HCT116 (cell line): ENCODE results near the gene BICD1. TPM values are rescaled to one million over a fixed set of nuclear protein-coding genes. Genes with fewer than 3 reads are reported as not detected.

Source experiments
- ATAC-seq: fragments of 200-7000 bp; cut with Tn5 transposase; 2 replicates; pipeline ENCODE4 v1.9.1; 2020; ENCODE audit warnings: mild to moderate bottlenecking, moderate library complexity
- BruUV-seq: library from RNA; stranded (reverse); fragments of 400-500 nt; replicated peaks from 2 replicates; lab custom pipeline; 2021; lab: Mats Ljungman, UMichigan
- CTCF ChIA-PET: fragments of 300-600 bp; sonication (Branson Sonifier 250); formaldehyde crosslinking; loops from one replicate; lab custom pipeline; 2021; ENCODE audit warnings: antibody characterized with exemption; lab: Charles Lee
- POLR2A ChIA-PET: fragments of 300-600, 350-600 bp; sonication (Branson Sonifier 250); formaldehyde crosslinking; loops from one replicate; lab custom pipeline; 2021; ENCODE audit warnings: antibody characterized with exemption; lab: Charles Lee
- RAD21 ChIA-PET, 2 experiments: fragments of 300-600 bp; sonication (Branson Sonifier 250); formaldehyde crosslinking; loops; one replicate each; lab custom pipeline; 2023; ENCODE audit warnings: low total read pairs in 2 of 2; ENCODE audit not compliant: uncharacterized antibody in 2 of 2, unreplicated experiment in 2 of 2, low non-redundant PET in 1 of 2; lab: Charles Lee
- DNase-seq: peaks from one replicate; pipeline ENCODE4 v3.0.0-alpha.2; 2010; ENCODE audit warnings: low read depth, low spot score
- H2AFZ ChIP-seq: fragments of 200-600 bp; shearing (Covaris generic), sonication (generic); 2 replicates; pipeline ENCODE4 v1.6.1; 2017; ENCODE audit warnings: low read depth, mixed run types, mixed read lengths, antibody characterized with exemption, low read length; ENCODE audit not compliant: poor library complexity, severe bottlenecking
- H3K27ac ChIP-seq: 2 replicates; pipeline ENCODE4 v1.5.1; 2012; ENCODE audit warnings: low read depth, low read length
- H3K27me3 ChIP-seq: fragments of 200-600 bp; sonication (generic); 2 replicates; pipeline ENCODE4 v1.6.1; 2016; ENCODE audit warnings: mixed run types, low read length, mixed read lengths; ENCODE audit not compliant: insufficient read depth
- H3K36me3 ChIP-seq, 2 experiments: fragments of 200-500 bp in 1 of 2; fragments of 200-600 bp in 1 of 2; sonication (Bioruptor generic) in 1 of 2; sonication (generic) in 1 of 2; 2 replicates each; pipeline versions ENCODE4 v1.5.1 to v1.6.1; 2014 to 2016; ENCODE audit warnings: low read length in 2 of 2, inconsistent platforms in 1 of 2, mixed read lengths in 1 of 2, mixed run types in 1 of 2; ENCODE audit not compliant: insufficient read depth in 2 of 2, control insufficient read depth in 1 of 2
- H3K4me1 ChIP-seq, 2 experiments: fragments of 200-600 bp in 1 of 2; sonication (generic) in 1 of 2; 2 replicates each; pipeline versions ENCODE4 v1.5.1 to v1.6.1; 2012 to 2017; ENCODE audit warnings: low read length in 2 of 2, inconsistent platforms in 1 of 2, mild to moderate bottlenecking in 1 of 2, mixed read lengths in 1 of 2, mixed run types in 1 of 2, moderate library complexity in 1 of 2; ENCODE audit not compliant: insufficient read depth in 2 of 2, control insufficient read depth in 1 of 2
- H3K4me2 ChIP-seq: fragments of 200-600 bp; sonication (generic); 2 replicates; pipeline ENCODE4 v1.6.1; 2017; ENCODE audit warnings: mixed run types, low read length, mixed read lengths
- H3K4me3 ChIP-seq, 2 experiments: fragments of 200-600 bp in 1 of 2; sonication (generic) in 1 of 2; replicated peaks in 1 of 2; 2 replicates each; pipeline ENCODE4 v1.5.1; 2011 to 2016; ENCODE audit warnings: low read length in 2 of 2, control low read depth in 1 of 2, low read depth in 1 of 2, mild to moderate bottlenecking in 1 of 2, mixed read lengths in 1 of 2, mixed run types in 1 of 2
- H3K79me2 ChIP-seq: fragments of 200-600 bp; sonication (generic); 2 replicates; pipeline ENCODE4 v1.6.1; 2017; ENCODE audit warnings: mild to moderate bottlenecking, mixed run types, low read length, moderate library complexity, mixed read lengths; ENCODE audit not compliant: insufficient read depth
- H3K9ac ChIP-seq: fragments of 200-600 bp; sonication (generic); 2 replicates; pipeline ENCODE4 v1.6.1; 2016; ENCODE audit warnings: low read length, mixed read lengths
- H3K9me2 ChIP-seq: fragments of 200-600 bp; sonication (generic), shearing (Covaris generic); 2 replicates; pipeline ENCODE4 v1.6.1; 2017; ENCODE audit warnings: mixed run types, mild to moderate bottlenecking, moderate library complexity; ENCODE audit not compliant: insufficient read depth
- H3K9me3 ChIP-seq, 2 experiments: fragments of 200-500 bp in 1 of 2; fragments of 200-600 bp in 1 of 2; sonication (Bioruptor generic) in 1 of 2; sonication (generic) in 1 of 2; 2 replicates each; pipeline ENCODE4 v1.6.1; 2014 to 2017; ENCODE audit warnings: low read length in 2 of 2, mixed read lengths in 2 of 2, inconsistent platforms in 1 of 2, low read depth in 1 of 2, mild to moderate bottlenecking in 1 of 2, mixed run types in 1 of 2, moderate library complexity in 1 of 2; ENCODE audit not compliant: control insufficient read depth in 1 of 2, insufficient read depth in 1 of 2
- H4K20me1 ChIP-seq: fragments of 200-600 bp; sonication (generic), shearing (Covaris generic); 2 replicates; pipeline ENCODE4 v1.6.1; 2017; ENCODE audit warnings: mixed run types, mild to moderate bottlenecking, moderate library complexity; ENCODE audit not compliant: insufficient read depth
- CBX3 ChIP-seq: IDR thresholded peaks from 2 replicates; pipeline ENCODE4 v1.6.1; 2012; ENCODE audit warnings: low read depth
- CEBPB ChIP-seq: IDR thresholded peaks from 2 replicates; pipeline ENCODE4 v1.6.1; 2012; ENCODE audit warnings: low read depth
- EGR1 ChIP-seq: IDR thresholded peaks from 2 replicates; pipeline ENCODE4 v1.6.1; 2012; ENCODE audit warnings: low read depth
- ELF1 ChIP-seq: IDR thresholded peaks from 2 replicates; pipeline ENCODE4 v1.6.1; 2012; ENCODE audit warnings: low read depth, borderline replicate concordance
- EZH2 ChIP-seq: fragments of 200-600 bp; sonication (generic); IDR thresholded peaks from 2 replicates; pipeline ENCODE4 v1.6.1; 2017; ENCODE audit warnings: antibody characterized with exemption, mixed run types
- FOSL1 ChIP-seq: IDR thresholded peaks from 2 replicates; pipeline ENCODE4 v1.6.1; 2012; ENCODE audit warnings: low read depth
- POLR2A ChIP-seq: IDR thresholded peaks from 2 replicates; pipeline ENCODE4 v1.7.0; 2011; ENCODE audit warnings: borderline replicate concordance; ENCODE audit not compliant: insufficient read depth, insufficient read length; ENCODE audit errors: extremely low read depth
- POLR2AphosphoS5 ChIP-seq: IDR thresholded peaks from 2 replicates; pipeline ENCODE4 v1.6.1; 2011; ENCODE audit warnings: mild to moderate bottlenecking, low read depth, low read length, moderate library complexity
- SIN3A ChIP-seq: IDR thresholded peaks from 2 replicates; pipeline ENCODE4 v1.6.1; 2012; ENCODE audit warnings: low read depth
- SRF ChIP-seq: IDR thresholded peaks from 2 replicates; pipeline ENCODE4 v1.6.1; 2012; ENCODE audit warnings: low read depth
- TCF7L2 ChIP-seq: IDR thresholded peaks from 2 replicates; pipeline ENCODE4 v1.7.0; 2011; ENCODE audit warnings: borderline replicate concordance, inconsistent platforms; ENCODE audit not compliant: insufficient read depth, insufficient read length; ENCODE audit errors: extremely low read depth
- YY1 ChIP-seq: IDR thresholded peaks from 2 replicates; pipeline ENCODE4 v1.6.1; 2011; ENCODE audit warnings: low read length, low read depth, moderate library complexity, mild to moderate bottlenecking; ENCODE audit not compliant: insufficient replicate concordance; ENCODE audit errors: extremely low read depth
- ZFX ChIP-seq: fragments of 450-650 bp; IDR thresholded peaks from 2 replicates; pipeline ENCODE4 v1.6.1; 2017
- ZNF274 ChIP-seq: fragments of 200-500 bp; sonication (Bioruptor generic); IDR thresholded peaks from 2 replicates; pipeline ENCODE4 v1.6.1; 2014; ENCODE audit warnings: mild to moderate bottlenecking, low read depth, low read length, inconsistent platforms
- intact Hi-C: fragments of 100-400 bp; cut with micrococcal nuclease; formaldehyde crosslinking; loops from 2 replicates; pipeline ENCODE4 v1.10.0; 2022
- total RNA-seq: library from RNA; stranded (reverse); gene quantifications from one replicate; pipeline ENCODE4 v1.2.1, GENCODE V29; 2021; ENCODE audit not compliant: unreplicated experiment
- TF ChIP-seq, protein P1 (sequence below): IDR thresholded peaks from 2 replicates; pipeline ENCODE4 v1.6.1; 2012
- TF ChIP-seq, protein P2 (sequence below): IDR thresholded peaks from 2 replicates; pipeline ENCODE4 v1.6.1; 2012
- TF ChIP-seq, protein P3 (sequence below): IDR thresholded peaks from 2 replicates; pipeline ENCODE4 v1.6.1; 2012; ENCODE audit warnings: low read depth

BICD1 gene
- total RNA-seq, 1 experiment from 2014 or later: 32.5 TPM

DNA sequence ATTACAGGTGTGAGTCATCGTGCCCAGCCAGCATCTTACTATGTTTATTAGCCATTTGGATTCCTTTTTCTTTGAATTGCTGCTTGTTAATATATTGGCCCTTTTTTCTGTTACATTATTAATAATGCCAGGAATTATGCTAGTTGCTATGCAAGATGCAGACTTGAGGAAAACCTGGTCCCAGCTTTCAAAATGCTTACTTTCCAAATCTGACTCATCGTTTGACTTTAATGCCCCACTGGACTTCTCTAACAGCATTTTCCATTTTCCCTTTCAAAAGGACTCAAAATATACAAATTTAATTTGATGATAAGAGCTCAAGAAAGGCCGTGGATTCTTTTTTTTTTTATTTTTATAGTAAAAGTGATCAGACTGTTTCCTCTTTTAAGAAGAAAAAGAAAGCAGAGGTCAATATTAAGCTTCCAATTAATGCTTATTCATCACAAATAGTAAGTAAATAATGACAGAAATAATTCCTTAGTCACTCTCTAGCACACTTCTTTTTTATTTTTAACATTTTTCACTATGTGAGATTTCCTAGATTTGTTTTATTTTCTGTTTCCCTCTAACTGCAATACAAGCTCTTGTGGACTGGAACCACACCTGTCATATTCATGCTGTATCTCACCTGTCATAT is 146.6 kb downstream of the BICD1 start:
- TF ChIP-seq, protein P1, sequence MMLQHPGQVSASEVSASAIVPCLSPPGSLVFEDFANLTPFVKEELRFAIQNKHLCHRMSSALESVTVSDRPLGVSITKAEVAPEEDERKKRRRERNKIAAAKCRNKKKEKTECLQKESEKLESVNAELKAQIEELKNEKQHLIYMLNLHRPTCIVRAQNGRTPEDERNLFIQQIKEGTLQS: no peak
- TF ChIP-seq CBX3: no peak
- TF ChIP-seq EZH2: no peak
- TF ChIP-seq, protein P2, sequence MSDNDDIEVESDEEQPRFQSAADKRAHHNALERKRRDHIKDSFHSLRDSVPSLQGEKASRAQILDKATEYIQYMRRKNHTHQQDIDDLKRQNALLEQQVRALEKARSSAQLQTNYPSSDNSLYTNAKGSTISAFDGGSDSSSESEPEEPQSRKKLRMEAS: no peak
- no peak for TF ChIP-seq FOSL1
- no peak for TF ChIP-seq POLR2A
- TF ChIP-seq SIN3A: no peak
- TF ChIP-seq TCF7L2: no peak
- TF ChIP-seq POLR2AphosphoS5: no peak
- TF ChIP-seq CEBPB: no peak
- no peak for TF ChIP-seq EGR1
- no peak for TF ChIP-seq YY1
- no peak for TF ChIP-seq ELF1
- TF ChIP-seq, protein P3, sequence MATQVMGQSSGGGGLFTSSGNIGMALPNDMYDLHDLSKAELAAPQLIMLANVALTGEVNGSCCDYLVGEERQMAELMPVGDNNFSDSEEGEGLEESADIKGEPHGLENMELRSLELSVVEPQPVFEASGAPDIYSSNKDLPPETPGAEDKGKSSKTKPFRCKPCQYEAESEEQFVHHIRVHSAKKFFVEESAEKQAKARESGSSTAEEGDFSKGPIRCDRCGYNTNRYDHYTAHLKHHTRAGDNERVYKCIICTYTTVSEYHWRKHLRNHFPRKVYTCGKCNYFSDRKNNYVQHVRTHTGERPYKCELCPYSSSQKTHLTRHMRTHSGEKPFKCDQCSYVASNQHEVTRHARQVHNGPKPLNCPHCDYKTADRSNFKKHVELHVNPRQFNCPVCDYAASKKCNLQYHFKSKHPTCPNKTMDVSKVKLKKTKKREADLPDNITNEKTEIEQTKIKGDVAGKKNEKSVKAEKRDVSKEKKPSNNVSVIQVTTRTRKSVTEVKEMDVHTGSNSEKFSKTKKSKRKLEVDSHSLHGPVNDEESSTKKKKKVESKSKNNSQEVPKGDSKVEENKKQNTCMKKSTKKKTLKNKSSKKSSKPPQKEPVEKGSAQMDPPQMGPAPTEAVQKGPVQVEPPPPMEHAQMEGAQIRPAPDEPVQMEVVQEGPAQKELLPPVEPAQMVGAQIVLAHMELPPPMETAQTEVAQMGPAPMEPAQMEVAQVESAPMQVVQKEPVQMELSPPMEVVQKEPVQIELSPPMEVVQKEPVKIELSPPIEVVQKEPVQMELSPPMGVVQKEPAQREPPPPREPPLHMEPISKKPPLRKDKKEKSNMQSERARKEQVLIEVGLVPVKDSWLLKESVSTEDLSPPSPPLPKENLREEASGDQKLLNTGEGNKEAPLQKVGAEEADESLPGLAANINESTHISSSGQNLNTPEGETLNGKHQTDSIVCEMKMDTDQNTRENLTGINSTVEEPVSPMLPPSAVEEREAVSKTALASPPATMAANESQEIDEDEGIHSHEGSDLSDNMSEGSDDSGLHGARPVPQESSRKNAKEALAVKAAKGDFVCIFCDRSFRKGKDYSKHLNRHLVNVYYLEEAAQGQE: no peak
- no peak for TF ChIP-seq ZNF274
- TF ChIP-seq SRF: no peak
- TF ChIP-seq ZFX: no peak
- ATAC-seq (no peak), DNase-seq (no peak)
- ChIA-PET RAD21 (no interaction called here), POLR2A (no interaction called here), CTCF (no interaction called here)
- H3K27ac ChIP-seq: no peak overlapping the region
- intact Hi-C loops: no loop called here
- peaks cover 0 to 4% of the 10 kb centered on the region in 2 experiments; a peak in 1 of 4 replicates for H3K9me3 ChIP-seq
- no peak overlapping the region for H3K9ac ChIP-seq
- peaks cover 2% of the 10 kb centered on the region; the same call in 1 of the 2 replicates for H3K79me2 ChIP-seq
- H4K20me1 ChIP-seq: no peaks in the 10 kb centered on the region
- peaks cover 3 to 14% of the 10 kb centered on the region in 2 experiments; a peak in 2 of 4 replicates for H3K4me1 ChIP-seq
- H3K4me2 ChIP-seq: no peak overlapping the region
- BruUV-seq: no TSS peak
- no peak overlapping the region for H3K4me3 ChIP-seq
- H3K36me3 ChIP-seq: no peaks in the 10 kb centered on the region
- no peaks in the 10 kb centered on the region for H3K27me3 ChIP-seq
- H2AFZ ChIP-seq: no peak overlapping the region
- no peaks in the 10 kb centered on the region for H3K9me2 ChIP-seq
